MM.1S (cell line): ENCODE measurements around the gene EFL1.

Source experiments
- CTCF ChIP-seq: fragments of 300-600 bp; sonication (generic); IDR thresholded peaks from 2 replicates; pipeline ENCODE4 v1.5.1; 2016; ENCODE audit warnings: antibody characterized with exemption, low read length, mixed read lengths
- EZH2phosphoT487 ChIP-seq: fragments of 300-600 bp; sonication (generic); IDR thresholded peaks from 2 replicates; pipeline ENCODE4 v1.6.1; 2018; ENCODE audit warnings: antibody characterized with exemption, low read length

DNA sequence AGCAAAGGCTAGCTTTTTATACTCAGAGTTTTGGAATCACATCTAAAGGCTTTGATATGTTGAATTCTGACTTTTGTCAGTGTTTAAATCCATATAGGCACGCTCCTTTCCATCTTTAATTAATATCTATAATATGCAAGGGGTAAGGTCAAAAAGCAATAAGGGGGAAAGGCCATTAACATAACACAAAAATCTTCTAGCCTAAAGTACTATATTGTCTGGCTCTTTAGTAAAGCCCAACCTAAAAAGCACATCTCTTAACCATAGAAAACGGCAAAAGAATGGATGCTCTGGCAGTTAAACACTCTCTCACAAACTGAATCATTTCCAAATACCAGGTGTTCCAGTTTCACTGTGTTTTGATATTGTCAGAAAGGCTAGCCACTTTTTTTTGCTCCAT lies 76.4 kb downstream of the EFL1 start:
- TF ChIP-seq EZH2phosphoT487: no peak
- TF ChIP-seq CTCF: no peak
